Mammary epithelial cell (primary cell): ENCODE results near the gene SLC25A21.

Experiments
- EZH2 ChIP-seq: IDR thresholded peaks from 2 replicates; pipeline ENCODE4 v1.6.1; 2012; ENCODE audit warnings: low read length, inconsistent platforms, borderline replicate concordance
- TF ChIP-seq, protein P1 (sequence below), 2 donors: IDR thresholded peaks in 1 of 2; conservative IDR thresholded peaks in 1 of 2; 2 replicates each; pipeline ENCODE4 v1.5.1; 2011 to 2012; ENCODE audit warnings: inconsistent platforms in 2 of 2, low read length in 2 of 2, mild to moderate bottlenecking in 2 of 2, control low read depth in 1 of 2, low read depth in 1 of 2; ENCODE audit not compliant: insufficient read depth in 1 of 2; ENCODE audit errors: extremely low read depth in 1 of 2

GRCh38 chr14:36901861-36902260, 270.5 kb downstream of the SLC25A21 start:
- TF ChIP-seq, protein P1, sequence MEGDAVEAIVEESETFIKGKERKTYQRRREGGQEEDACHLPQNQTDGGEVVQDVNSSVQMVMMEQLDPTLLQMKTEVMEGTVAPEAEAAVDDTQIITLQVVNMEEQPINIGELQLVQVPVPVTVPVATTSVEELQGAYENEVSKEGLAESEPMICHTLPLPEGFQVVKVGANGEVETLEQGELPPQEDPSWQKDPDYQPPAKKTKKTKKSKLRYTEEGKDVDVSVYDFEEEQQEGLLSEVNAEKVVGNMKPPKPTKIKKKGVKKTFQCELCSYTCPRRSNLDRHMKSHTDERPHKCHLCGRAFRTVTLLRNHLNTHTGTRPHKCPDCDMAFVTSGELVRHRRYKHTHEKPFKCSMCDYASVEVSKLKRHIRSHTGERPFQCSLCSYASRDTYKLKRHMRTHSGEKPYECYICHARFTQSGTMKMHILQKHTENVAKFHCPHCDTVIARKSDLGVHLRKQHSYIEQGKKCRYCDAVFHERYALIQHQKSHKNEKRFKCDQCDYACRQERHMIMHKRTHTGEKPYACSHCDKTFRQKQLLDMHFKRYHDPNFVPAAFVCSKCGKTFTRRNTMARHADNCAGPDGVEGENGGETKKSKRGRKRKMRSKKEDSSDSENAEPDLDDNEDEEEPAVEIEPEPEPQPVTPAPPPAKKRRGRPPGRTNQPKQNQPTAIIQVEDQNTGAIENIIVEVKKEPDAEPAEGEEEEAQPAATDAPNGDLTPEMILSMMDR (conservative IDR thresholded peaks at IDR 0.05 in 1 of 2, IDR thresholded peaks at IDR 0.05 in 1 of 2; ENCODE audit: extremely low read depth in 1 of 2, insufficient read depth in 1 of 2, low read depth in 1 of 2, low read length in 2 of 2), result no peak
- no peak for TF ChIP-seq EZH2
